Kidney epithelial cell (primary cell): Measurements from ENCODE around the gene PIKFYVE. TPM values are rescaled to one million over a fixed set of nuclear protein-coding genes. Genes with fewer than 3 reads are reported as not detected.

ENCODE experiments used
- DNase-seq: peaks from one replicate; pipeline ENCODE4 v3.0.0-alpha.2; 2010; ENCODE audit warnings: low read depth
- H3K27me3 ChIP-seq: 2 replicates; pipeline ENCODE4 v1.6.0; 2011; ENCODE audit warnings: low read length; ENCODE audit not compliant: control insufficient read depth, insufficient read depth
- H3K36me3 ChIP-seq: 2 replicates; pipeline ENCODE4 v1.5.1; 2011; ENCODE audit warnings: low read length; ENCODE audit not compliant: control insufficient read depth, insufficient read depth
- H3K4me3 ChIP-seq: 2 replicates; pipeline ENCODE4 v1.5.1; 2011; ENCODE audit warnings: low read depth, mild to moderate bottlenecking, control low read depth, low read length
- CTCF ChIP-seq: IDR thresholded peaks from 2 replicates; pipeline ENCODE4 v1.5.1; 2011; ENCODE audit warnings: mild to moderate bottlenecking, moderate library complexity, low read length, control low read depth, inconsistent platforms; ENCODE audit not compliant: insufficient read depth, poor library complexity, severe bottlenecking
- total RNA-seq: library from RNA; depleted of rRNA; stranded (reverse); fragments of >200 nt; gene quantifications from 2 replicates; pipeline ENCODE4 v1.2.3, GENCODE V29; 2015

Gene PIKFYVE
- total RNA-seq, 1 donor from 2014 or later, result 29.1 TPM

DNA sequence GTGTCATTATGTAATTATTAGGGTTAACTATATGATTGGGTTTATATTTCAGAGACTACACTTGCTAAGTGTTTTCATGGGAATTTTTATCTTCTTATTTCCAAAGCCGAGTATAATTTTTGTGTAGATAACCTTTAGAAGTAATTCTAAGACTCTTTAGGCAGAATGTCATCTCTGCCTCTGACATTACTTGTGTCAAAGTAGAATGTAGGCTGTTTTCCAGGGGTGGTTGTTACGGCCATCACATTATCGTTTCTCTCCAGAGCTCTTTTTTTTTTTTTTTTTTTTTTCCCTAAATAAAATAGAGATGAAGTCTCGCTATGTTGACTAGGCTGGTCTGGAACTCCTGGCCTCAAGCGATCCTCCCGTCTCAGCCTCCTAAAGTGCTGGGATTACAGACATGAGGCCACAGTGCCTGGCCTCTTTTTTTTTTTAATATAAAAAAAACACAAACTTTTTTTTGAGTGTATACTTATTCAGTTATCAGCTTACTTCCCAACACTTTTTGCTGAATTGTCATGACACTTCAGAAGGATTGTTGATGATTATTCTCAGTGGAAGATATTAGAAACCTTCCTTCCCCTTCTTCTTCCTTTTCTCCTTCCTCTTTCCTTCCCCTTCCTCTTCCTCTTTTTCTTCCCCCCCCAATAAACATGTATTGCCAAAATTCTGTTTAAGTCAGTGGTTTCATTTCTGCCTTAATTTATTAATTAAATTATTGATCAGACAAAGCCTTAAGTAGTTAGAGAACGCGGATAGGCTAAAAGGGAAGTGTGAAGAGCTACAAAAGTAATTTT lies 2.3 kb downstream of the PIKFYVE start:
- no peak overlapping the region for H3K4me3 ChIP-seq
- H3K27me3 ChIP-seq, result no peaks in the 10 kb centered on the region
- H3K36me3 ChIP-seq, result peaks cover 1% of the 10 kb centered on the region
- DNase-seq, result no peak
- TF ChIP-seq CTCF, result no peak

- H3K27me3 ChIP-seq, result no peaks in the 10 kb centered on the region
- DNase-seq, result no peak
- H3K4me3 ChIP-seq, result no peak overlapping the region
- peaks cover 1% of the 10 kb centered on the region for H3K36me3 ChIP-seq
- TF ChIP-seq CTCF, result no peak
Observed at GRCh38 chr2:208269091-208269490, 3.0 kb downstream of the PIKFYVE start.

DNA sequence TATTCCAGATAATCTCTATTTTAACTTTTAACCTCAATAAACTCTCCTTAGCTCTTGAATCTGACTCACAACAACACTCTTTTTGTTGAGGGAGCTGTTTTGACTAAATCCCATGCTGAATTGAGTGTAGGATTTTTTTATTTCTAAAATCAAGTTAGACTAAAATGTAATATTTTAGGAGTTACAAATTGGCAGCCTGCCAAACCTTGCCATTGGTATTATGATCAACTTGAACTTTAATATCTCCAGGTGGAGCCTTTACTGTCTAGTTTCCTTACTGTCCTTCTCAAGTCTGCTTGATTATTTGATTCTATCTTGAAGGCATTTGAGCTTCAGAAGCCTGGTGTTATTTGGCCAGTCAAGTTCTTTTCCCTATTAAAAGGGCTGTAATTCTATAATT lies 8.7 kb downstream of the PIKFYVE start:
- Histone ChIP-seq H3K27me3 (no peaks in the 10 kb centered on the region), H3K36me3 (peaks cover 1% of the 10 kb centered on the region), H3K4me3 (no peak overlapping the region)
- DNase-seq, result no peak
- TF ChIP-seq CTCF, result no peak

GRCh38 chr2:208278549-208278948 lies 12.5 kb downstream of the PIKFYVE start:
- DNase-seq, result no peak
- Histone ChIP-seq H3K4me3 (no peak overlapping the region), H3K36me3 (no peaks in the 10 kb centered on the region), H3K27me3 (no peaks in the 10 kb centered on the region)
- no peak for TF ChIP-seq CTCF

DNA sequence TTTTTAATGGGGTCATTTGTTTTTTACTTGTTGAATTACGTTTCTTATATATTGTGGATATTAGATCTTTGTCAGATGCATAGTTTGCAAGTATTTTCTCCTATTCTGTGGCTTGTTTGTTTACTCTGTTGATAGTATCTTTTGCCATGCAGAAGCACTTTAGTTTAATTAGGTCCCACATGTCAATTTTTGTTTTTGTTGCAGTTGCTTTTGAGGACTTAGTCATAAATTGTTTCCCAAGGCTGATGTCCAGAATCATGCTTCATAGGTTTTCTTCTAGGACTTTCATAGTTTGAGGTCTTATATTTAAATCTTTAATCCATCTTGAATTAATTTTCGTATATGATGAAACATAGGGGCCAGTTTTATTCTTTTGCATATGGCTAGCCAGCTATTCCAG lies 13.2 kb downstream of the PIKFYVE start:
- TF ChIP-seq CTCF, result no peak
- Histone ChIP-seq H3K4me3 (no peak overlapping the region), H3K36me3 (no peaks in the 10 kb centered on the region), H3K27me3 (no peaks in the 10 kb centered on the region)
- DNase-seq, result no peak

GRCh38 chr2:208280234-208280633 lies 14.2 kb downstream of the PIKFYVE start:
- no peak for TF ChIP-seq CTCF
- no peaks in the 10 kb centered on the region for H3K36me3 ChIP-seq
- H3K4me3 ChIP-seq, result no peak overlapping the region
- no peak for DNase-seq
- H3K27me3 ChIP-seq, result no peaks in the 10 kb centered on the region
